ENCODE measurements around the gene FCHO2. TPM values are rescaled to one million over a fixed set of nuclear protein-coding genes. Genes with fewer than 3 reads are reported as not detected.
A peak's percentile ranks its signal among the peaks of the same experiment; 100 is the strongest.

Gene FCHO2
- total RNA-seq, 4 donors from 2014 or later = 30.2 to 41.8 (median 36.6) TPM

DNA sequence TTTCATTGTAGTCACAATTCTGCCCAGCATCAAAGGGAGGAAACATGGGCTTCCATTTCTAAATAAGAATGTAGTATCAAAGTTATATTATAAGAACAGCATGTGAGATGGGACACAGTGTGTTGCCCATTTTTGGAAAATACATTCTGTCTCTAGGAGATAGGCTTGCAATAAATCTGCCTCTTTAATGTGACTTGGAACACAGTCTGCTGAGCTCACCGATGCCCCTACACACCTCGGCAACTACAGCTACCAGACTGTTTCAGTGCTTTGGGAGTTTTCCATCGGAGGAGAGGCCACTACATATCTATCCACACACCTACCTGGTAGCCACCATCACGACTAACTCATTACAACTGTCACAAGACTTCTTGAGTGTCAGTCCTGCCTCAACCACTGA is 18.9 kb upstream of the FCHO2 start:
- 84 to 85% methylated on average over 4 of the region's 4 CpGs for WGBS, 2 donors
- no peaks in the 10 kb centered on the region for H3K27me3 ChIP-seq
- intact Hi-C loops (cut with DNase I) = no loop called here
- no peaks in the 10 kb centered on the region for H3K36me3 ChIP-seq
- no peaks in the 10 kb centered on the region for H3K9me3 ChIP-seq
- TF ChIP-seq POLR2A (IDR thresholded peaks at IDR 0.05) (no peak), CTCF (IDR thresholded peaks at IDR 0.05) (no peak)
- H3K4me1 ChIP-seq = peaks cover 0 to 4% (median 0%) of the 10 kb centered on the region in 3 donors
- peak overlapping the region in 1 of 4 donors; percentile 56 for H3K27ac ChIP-seq
- DNase-seq = no peak
- H3K4me3 ChIP-seq = no peak overlapping the region

DNA sequence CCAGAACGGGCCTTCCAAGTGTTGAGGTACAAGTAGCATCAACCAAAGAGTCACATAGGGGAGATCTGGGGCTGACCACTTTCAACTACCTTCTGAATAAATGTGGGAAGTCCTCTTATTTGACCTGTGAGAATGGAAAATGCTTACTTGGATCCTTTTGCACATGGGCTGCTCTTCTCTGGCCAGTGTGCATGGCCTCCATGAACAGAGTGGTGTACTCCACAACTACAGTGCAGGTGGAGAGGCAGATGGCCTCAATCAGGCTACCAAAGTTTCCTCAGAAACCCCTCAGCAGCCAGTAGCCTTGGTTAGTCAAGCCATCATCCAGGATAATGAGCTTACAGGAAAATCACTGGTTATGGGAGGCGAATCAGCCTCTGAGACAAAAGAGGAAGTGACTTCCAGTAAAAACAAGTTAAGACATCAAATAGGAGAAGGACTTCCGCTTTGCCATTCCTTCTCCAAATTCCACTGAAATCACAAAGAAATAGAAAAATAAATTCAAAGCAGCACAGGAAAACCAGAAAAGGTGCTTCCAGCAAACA is 18.3 kb upstream of the FCHO2 start:
- no peak for DNase-seq
- Histone ChIP-seq H3K9me3 (no peaks in the 10 kb centered on the region), H3K27ac (peak overlapping the region in 3 of 4 donors; percentile 3 to 56 (median 43)), H3K27me3 (no peaks in the 10 kb centered on the region), H3K4me1 (peaks cover 0 to 4% (median 0%) of the 10 kb centered on the region in 3 donors), H3K36me3 (no peaks in the 10 kb centered on the region), H3K4me3 (no peak overlapping the region)
- 72 to 73% methylated on average over 2 to 3 of the region's 3 CpGs for WGBS, 2 donors
- intact Hi-C loops (cut with DNase I) = no loop called here
- TF ChIP-seq POLR2A (IDR thresholded peaks at IDR 0.05) (no peak), CTCF (IDR thresholded peaks at IDR 0.05) (no peak)

DNA sequence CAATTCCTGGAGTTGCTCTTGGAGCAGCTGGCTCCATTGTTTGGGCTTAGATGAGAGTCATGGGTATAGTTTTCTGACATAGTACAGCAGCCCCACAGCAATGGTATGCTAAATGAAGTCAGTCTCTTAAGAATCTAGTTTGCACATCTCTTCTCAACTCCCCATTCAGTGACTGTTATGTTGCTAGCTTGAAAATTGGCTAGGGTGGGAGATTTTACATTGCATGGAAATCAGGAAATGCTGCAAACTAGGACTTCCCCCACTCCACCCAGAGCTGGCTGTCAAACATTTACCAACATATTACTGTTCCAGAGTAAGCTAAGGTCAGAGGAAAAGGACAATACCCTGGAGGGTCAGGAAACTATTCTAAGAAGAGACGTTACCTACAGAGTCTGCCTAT is 17.6 kb upstream of the FCHO2 start:
- WGBS, 2 donors = 43 to 44% methylated on average over 1 of the region's 1 CpG
- TF ChIP-seq CTCF (IDR thresholded peaks at IDR 0.05) (no peak), POLR2A (IDR thresholded peaks at IDR 0.05) (no peak)
- no peaks in the 10 kb centered on the region for H3K36me3 ChIP-seq
- H3K4me3 ChIP-seq = no peak overlapping the region
- H3K4me1 ChIP-seq = peaks cover 0 to 4% (median 0%) of the 10 kb centered on the region in 3 donors
- H3K27me3 ChIP-seq = no peaks in the 10 kb centered on the region
- DNase-seq = no peak
- no peaks in the 10 kb centered on the region for H3K9me3 ChIP-seq
- intact Hi-C loops (cut with DNase I) = no loop called here
- peak overlapping the region in 3 of 4 donors; percentile 3 to 43 (median 36) for H3K27ac ChIP-seq

GRCh38 chr5:72940082-72940481 is 15.8 kb upstream of the FCHO2 start:
- Histone ChIP-seq H3K4me3 (no peak overlapping the region), H3K27me3 (no peaks in the 10 kb centered on the region), H3K9me3 (no peaks in the 10 kb centered on the region), H3K36me3 (no peaks in the 10 kb centered on the region), H3K27ac (no peak overlapping the region), H3K4me1 (peaks cover 0 to 4% (median 0%) of the 10 kb centered on the region in 3 donors)
- 50 to 62% methylated on average over 4 of the region's 4 CpGs for WGBS, 2 donors
- intact Hi-C loops (cut with DNase I) = no loop called here
- no peak for DNase-seq
- no peak for TF ChIP-seq POLR2A (IDR thresholded peaks at IDR 0.05)

GRCh38 chr5:72943307-72943706 is 12.5 kb upstream of the FCHO2 start:
- Histone ChIP-seq H3K4me1 (peaks cover 0 to 2% (median 0%) of the 10 kb centered on the region in 3 donors), H3K27ac (no peak overlapping the region), H3K27me3 (no peaks in the 10 kb centered on the region), H3K36me3 (no peaks in the 10 kb centered on the region), H3K9me3 (no peaks in the 10 kb centered on the region), H3K4me3 (no peak overlapping the region)
- no peak for DNase-seq
- TF ChIP-seq CTCF (IDR thresholded peaks at IDR 0.05) (no peak), POLR2A (IDR thresholded peaks at IDR 0.05) (no peak)
- intact Hi-C loops (cut with DNase I) = no loop called here

- H3K27ac ChIP-seq = no peak overlapping the region
- no peaks in the 10 kb centered on the region for H3K27me3 ChIP-seq
- no peak overlapping the region for H3K4me3 ChIP-seq
- intact Hi-C loops (cut with DNase I) = no loop called here
- no peaks in the 10 kb centered on the region for H3K9me3 ChIP-seq
- no peak for DNase-seq
- H3K4me1 ChIP-seq = peaks cover 3 to 19% (median 10%) of the 10 kb centered on the region in 3 donors
- TF ChIP-seq CTCF (IDR thresholded peaks at IDR 0.05) (no peak), POLR2A (IDR thresholded peaks at IDR 0.05) (no peak)
- no peaks in the 10 kb centered on the region for H3K36me3 ChIP-seq
Measured at GRCh38 chr5:72947498-72947897, 8.3 kb upstream of the FCHO2 start.
